ENCODE measurements around the gene PTPN7. TPM values are rescaled to one million over a fixed set of nuclear protein-coding genes. Genes with fewer than 3 reads are reported as not detected.

The PTPN7 gene
- total and polyA plus RNA-seq, 2 experiments from 2014 or later: 0.41 TPM; not detected in 1

DNA sequence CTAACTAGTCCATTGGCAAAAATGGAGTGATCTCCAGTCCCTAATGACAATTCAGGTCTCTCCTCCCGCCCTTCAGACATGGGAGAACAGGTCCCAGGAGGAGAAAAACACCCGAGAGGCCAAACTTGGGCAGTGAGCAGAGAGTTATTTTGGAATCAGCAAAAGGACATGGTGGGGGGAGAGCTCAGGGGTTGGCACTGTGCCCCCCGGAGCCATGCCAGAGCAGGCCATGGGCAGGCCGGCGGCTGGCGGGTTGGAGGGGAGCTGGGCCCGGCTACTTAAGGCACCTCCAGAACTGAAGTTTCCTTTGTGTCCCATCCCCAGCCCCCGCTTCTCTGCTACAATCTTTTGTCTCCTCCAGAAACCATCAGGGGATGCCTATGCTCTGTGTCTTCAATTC, 40.3 kb upstream of the PTPN7 start:
- H3K79me2 ChIP-seq: no peaks in the 10 kb centered on the region
- DNase-seq (ENCODE audit: low spot score): no peak
- TF ChIP-seq EZH2phosphoT487 (IDR thresholded peaks at IDR 0.05; ENCODE audit: low read depth, severe bottlenecking, unreplicated experiment): no peak
- TF ChIP-seq, protein P1, sequence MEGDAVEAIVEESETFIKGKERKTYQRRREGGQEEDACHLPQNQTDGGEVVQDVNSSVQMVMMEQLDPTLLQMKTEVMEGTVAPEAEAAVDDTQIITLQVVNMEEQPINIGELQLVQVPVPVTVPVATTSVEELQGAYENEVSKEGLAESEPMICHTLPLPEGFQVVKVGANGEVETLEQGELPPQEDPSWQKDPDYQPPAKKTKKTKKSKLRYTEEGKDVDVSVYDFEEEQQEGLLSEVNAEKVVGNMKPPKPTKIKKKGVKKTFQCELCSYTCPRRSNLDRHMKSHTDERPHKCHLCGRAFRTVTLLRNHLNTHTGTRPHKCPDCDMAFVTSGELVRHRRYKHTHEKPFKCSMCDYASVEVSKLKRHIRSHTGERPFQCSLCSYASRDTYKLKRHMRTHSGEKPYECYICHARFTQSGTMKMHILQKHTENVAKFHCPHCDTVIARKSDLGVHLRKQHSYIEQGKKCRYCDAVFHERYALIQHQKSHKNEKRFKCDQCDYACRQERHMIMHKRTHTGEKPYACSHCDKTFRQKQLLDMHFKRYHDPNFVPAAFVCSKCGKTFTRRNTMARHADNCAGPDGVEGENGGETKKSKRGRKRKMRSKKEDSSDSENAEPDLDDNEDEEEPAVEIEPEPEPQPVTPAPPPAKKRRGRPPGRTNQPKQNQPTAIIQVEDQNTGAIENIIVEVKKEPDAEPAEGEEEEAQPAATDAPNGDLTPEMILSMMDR (IDR thresholded peaks at IDR 0.05; ENCODE audit: poor library complexity): no peak
- TF ChIP-seq EZH2 (IDR thresholded peaks at IDR 0.05; ENCODE audit: borderline replicate concordance): no peak
- no peaks in the 10 kb centered on the region for H4K20me1 ChIP-seq (ENCODE audit: insufficient read depth, poor library complexity, severe bottlenecking)
- H2AFZ ChIP-seq: no peak overlapping the region
- H3K4me1 ChIP-seq (ENCODE audit: insufficient read depth): no peaks in the 10 kb centered on the region
- no peaks in the 10 kb centered on the region for H3K9me2 ChIP-seq (replicated peaks; ENCODE audit: insufficient read depth)
- no peak overlapping the region for H3K27ac ChIP-seq
- H3K36me3 ChIP-seq (replicated peaks; ENCODE audit: insufficient read depth, low read depth): no peaks in the 10 kb centered on the region
- WGBS (ENCODE audit: low lambda C conversion rate, missing lambda C conversion rate): 91% methylated on average over 8 of the region's 8 CpGs
- peaks cover 10% of the 10 kb centered on the region for H3K27me3 ChIP-seq
- no peak overlapping the region for H3K4me3 ChIP-seq
- no peak overlapping the region for H3K4me2 ChIP-seq
- H3K9me3 ChIP-seq (ENCODE audit: low read depth): no peaks in the 10 kb centered on the region

DNA sequence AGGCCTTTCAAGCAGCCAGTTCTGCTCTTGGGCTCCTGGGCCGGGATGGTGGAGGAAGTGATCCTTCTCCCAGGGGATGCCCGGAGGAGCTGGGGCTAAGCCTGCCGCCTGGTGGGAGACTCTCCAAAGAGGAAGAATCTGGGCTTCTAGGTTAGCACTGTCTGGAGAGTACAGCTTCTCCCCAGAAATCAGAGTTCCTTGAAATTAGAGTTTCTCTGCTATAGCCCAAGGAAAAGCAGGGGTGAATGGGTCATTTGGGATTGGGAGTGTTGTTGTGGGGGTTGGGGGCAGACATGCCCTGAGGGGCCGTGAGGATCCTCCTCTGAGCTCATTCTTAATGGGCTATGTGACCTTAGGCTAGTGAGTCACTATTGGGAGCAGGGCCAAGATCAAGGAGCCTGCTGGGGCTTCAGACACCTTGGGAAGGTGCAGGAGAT, 39.7 kb upstream of the PTPN7 start:
- Histone ChIP-seq H3K4me1 (ENCODE audit: insufficient read depth) (no peaks in the 10 kb centered on the region), H3K36me3 (replicated peaks; ENCODE audit: insufficient read depth, low read depth) (no peaks in the 10 kb centered on the region), H3K4me3 (no peak overlapping the region), H2AFZ (no peak overlapping the region), H3K4me2 (no peak overlapping the region), H3K9me2 (replicated peaks; ENCODE audit: insufficient read depth) (no peaks in the 10 kb centered on the region), H3K79me2 (no peaks in the 10 kb centered on the region), H3K27ac (no peak overlapping the region), H4K20me1 (ENCODE audit: insufficient read depth, poor library complexity, severe bottlenecking) (no peaks in the 10 kb centered on the region), H3K9me3 (ENCODE audit: low read depth) (no peaks in the 10 kb centered on the region), H3K27me3 (peaks cover 16% of the 10 kb centered on the region)
- TF ChIP-seq, protein P1 (IDR thresholded peaks at IDR 0.05; ENCODE audit: poor library complexity): no peak
- TF ChIP-seq EZH2 (IDR thresholded peaks at IDR 0.05; ENCODE audit: borderline replicate concordance) (no peak), EZH2phosphoT487 (IDR thresholded peaks at IDR 0.05; ENCODE audit: low read depth, severe bottlenecking, unreplicated experiment) (no peak)
- WGBS (ENCODE audit: low lambda C conversion rate, missing lambda C conversion rate): 55% methylated on average over 4 of the region's 4 CpGs
- no peak for DNase-seq (ENCODE audit: low spot score)

DNA sequence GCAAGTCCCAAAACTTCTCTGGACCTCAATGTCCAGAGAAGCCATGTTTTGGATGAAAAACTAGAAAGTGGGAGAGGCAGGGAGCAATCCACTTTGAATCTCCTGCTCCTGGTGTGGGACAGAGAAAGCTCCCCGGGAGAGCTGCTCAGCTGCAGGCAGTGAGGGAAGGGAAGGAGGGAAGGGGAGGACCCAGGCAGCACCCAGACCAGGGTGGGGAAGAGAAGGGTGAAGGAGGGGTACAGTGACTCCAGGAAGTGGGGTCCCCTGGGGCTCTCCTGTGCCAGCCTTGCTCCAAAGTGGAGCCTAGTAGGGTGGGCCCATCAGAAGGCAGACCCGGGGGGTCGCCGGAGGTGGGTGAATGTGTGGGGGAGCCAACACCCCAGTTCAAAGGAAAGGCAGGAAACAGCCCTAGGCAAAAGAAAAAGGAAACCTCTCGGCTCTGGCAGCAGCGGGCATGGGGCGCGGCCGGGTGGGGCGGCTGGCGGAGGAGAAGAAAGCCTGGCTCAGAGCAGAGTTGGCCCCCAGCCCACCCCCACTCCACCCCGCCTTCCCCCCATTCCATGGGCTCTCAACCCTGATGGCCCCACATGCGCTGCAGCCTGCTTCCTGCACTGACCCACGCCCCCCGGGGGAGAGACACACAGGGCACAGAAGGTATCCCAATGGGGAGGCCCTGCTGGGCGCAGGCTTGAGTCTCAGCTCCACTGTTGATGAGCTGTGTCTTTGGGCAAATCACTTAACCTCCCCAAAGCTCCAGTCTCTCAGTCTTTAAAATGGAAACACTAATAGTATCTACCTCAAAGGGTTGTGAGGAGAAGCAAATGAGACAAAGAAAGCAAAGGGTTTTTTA, 38.9 kb upstream of the PTPN7 start:
- TF ChIP-seq, protein P1 (IDR thresholded peaks at IDR 0.05; ENCODE audit: poor library complexity): no peak
- no peak for TF ChIP-seq EZH2phosphoT487 (IDR thresholded peaks at IDR 0.05; ENCODE audit: low read depth, severe bottlenecking, unreplicated experiment)
- TF ChIP-seq EZH2 (IDR thresholded peaks at IDR 0.05; ENCODE audit: borderline replicate concordance): no peak
- Histone ChIP-seq H3K27me3 (peaks cover 23% of the 10 kb centered on the region), H3K79me2 (no peaks in the 10 kb centered on the region), H4K20me1 (ENCODE audit: insufficient read depth, poor library complexity, severe bottlenecking) (no peaks in the 10 kb centered on the region), H3K27ac (no peak overlapping the region), H3K9me3 (ENCODE audit: low read depth) (no peaks in the 10 kb centered on the region), H3K36me3 (replicated peaks; ENCODE audit: insufficient read depth, low read depth) (no peaks in the 10 kb centered on the region), H3K4me1 (ENCODE audit: insufficient read depth) (no peaks in the 10 kb centered on the region), H3K4me3 (no peak overlapping the region), H2AFZ (no peak overlapping the region), H3K9me2 (replicated peaks; ENCODE audit: insufficient read depth) (no peaks in the 10 kb centered on the region), H3K4me2 (no peak overlapping the region)
- WGBS (ENCODE audit: low lambda C conversion rate, missing lambda C conversion rate): 76% methylated on average over 5 of the region's 16 CpGs
- DNase-seq (ENCODE audit: low spot score): no peak
